Hepatocyte (in vitro differentiated cells): Measurements from ENCODE around the gene JMJD1C.

Experiments
- EZH2 ChIP-seq: fragments of 200-600 bp; sonication (generic); IDR thresholded peaks from 2 replicates; pipeline ENCODE4 v1.6.1; 2016; ENCODE audit warnings: antibody characterized with exemption, mild to moderate bottlenecking, borderline replicate concordance
- EZH2phosphoT487 ChIP-seq: fragments of 200-600 bp; sonication (generic); IDR thresholded peaks from one replicate; pipeline ENCODE4 v1.6.1; 2018; ENCODE audit warnings: antibody characterized with exemption, mild to moderate bottlenecking, low read depth, moderate library complexity; ENCODE audit not compliant: unreplicated experiment, severe bottlenecking
- TF ChIP-seq, protein P1 (sequence below): fragments of 200-600 bp; sonication (generic); IDR thresholded peaks from 2 replicates; pipeline ENCODE4 v1.5.1; 2016; ENCODE audit warnings: antibody characterized with exemption, mild to moderate bottlenecking; ENCODE audit not compliant: poor library complexity

DNA sequence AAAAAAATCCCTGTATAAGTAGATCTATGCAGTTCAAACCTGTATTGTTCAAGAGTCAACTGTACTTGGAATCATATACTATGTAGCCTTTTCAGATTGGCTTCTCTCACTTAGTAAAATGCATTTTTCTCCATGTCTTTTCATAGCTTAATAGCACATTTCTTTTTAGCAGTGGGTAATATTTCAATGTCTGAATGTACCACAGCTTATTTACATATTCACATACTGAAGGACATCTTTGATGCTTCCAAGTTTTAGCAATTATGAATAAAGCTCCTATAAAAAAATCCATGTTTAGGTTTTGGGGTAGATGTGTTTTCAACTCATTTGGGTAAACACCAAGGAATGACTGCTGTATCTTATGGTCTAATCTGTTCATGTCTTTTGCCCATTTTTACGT, 177.6 kb downstream of the JMJD1C start:
- TF ChIP-seq EZH2 (no peak), EZH2phosphoT487 (no peak)
- TF ChIP-seq, protein P1, sequence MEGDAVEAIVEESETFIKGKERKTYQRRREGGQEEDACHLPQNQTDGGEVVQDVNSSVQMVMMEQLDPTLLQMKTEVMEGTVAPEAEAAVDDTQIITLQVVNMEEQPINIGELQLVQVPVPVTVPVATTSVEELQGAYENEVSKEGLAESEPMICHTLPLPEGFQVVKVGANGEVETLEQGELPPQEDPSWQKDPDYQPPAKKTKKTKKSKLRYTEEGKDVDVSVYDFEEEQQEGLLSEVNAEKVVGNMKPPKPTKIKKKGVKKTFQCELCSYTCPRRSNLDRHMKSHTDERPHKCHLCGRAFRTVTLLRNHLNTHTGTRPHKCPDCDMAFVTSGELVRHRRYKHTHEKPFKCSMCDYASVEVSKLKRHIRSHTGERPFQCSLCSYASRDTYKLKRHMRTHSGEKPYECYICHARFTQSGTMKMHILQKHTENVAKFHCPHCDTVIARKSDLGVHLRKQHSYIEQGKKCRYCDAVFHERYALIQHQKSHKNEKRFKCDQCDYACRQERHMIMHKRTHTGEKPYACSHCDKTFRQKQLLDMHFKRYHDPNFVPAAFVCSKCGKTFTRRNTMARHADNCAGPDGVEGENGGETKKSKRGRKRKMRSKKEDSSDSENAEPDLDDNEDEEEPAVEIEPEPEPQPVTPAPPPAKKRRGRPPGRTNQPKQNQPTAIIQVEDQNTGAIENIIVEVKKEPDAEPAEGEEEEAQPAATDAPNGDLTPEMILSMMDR = no peak
